ENCODE data around the gene DUSP8. TPM values are rescaled to one million over a fixed set of nuclear protein-coding genes. Genes with fewer than 3 reads are reported as not detected.
"Not testable (repeated sequence)": the region's sequence is repeated elsewhere in the genome, so short reads cannot be mapped to it uniquely, and the experiment has no call there.

DUSP8 gene
- total and polyA plus RNA-seq, 12 donors = 5.9 to 53.5 (median 18.9) TPM

DNA sequence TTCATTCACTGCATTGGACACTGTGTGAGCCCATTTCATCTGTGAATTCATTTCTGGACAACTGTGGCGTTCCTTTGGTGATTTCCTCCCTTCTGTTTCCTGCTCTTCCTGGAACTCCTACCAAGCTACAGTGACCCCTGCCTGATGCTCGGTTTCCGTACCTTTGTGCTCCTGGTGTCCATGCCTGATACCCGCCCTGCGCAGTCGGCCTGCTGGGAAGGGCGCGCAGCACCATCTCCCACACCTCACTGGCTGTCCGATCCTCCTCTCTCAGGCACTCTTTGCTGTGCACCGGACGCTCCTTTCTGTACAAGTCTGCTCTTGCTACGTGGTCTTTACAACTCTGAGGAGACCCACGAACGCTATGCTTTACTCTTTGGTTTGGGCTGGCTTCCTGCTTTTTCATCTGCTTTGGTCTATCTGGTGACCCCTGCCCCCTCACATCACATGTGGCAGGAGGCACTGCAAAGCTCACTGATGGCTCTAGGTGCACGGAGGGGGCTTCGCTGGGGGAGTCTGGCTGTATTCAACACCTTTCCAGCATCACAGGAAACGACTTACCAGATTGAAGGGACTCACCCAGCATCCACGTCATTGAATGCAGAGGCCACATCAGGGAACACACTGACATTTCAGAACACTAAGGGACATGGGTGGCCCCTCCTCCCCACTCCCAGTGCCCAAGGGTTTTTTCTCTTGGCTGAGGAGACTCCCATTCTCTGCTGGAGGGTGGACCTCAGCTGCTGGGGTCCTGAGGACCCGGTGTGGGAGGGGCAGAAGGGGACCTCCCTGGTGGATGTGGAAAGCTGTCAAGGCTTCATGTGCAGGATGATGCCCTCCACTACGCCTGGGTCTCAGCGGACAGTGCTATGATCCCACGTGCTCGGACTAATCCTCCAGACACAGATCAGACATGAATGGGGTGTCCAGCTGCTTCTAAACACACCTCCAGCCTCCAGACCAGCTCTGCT, 58.5 kb downstream of the DUSP8 start:
- ATAC-seq = peak in 2 of 8 donors; percentile 30 to 33
- TF ChIP-seq, protein P1, sequence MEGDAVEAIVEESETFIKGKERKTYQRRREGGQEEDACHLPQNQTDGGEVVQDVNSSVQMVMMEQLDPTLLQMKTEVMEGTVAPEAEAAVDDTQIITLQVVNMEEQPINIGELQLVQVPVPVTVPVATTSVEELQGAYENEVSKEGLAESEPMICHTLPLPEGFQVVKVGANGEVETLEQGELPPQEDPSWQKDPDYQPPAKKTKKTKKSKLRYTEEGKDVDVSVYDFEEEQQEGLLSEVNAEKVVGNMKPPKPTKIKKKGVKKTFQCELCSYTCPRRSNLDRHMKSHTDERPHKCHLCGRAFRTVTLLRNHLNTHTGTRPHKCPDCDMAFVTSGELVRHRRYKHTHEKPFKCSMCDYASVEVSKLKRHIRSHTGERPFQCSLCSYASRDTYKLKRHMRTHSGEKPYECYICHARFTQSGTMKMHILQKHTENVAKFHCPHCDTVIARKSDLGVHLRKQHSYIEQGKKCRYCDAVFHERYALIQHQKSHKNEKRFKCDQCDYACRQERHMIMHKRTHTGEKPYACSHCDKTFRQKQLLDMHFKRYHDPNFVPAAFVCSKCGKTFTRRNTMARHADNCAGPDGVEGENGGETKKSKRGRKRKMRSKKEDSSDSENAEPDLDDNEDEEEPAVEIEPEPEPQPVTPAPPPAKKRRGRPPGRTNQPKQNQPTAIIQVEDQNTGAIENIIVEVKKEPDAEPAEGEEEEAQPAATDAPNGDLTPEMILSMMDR (IDR thresholded peaks at IDR 0.05) = peak in 1 of 9 donors; percentile 1
- peak in 1 of 2 donors; percentile 8 for DNase-seq
- peak overlapping the region in 1 of 10 donors; percentile 60 for H3K27ac ChIP-seq
- peaks cover 26 to 85% (median 66%) of the 10 kb centered on the region in 9 donors for H3K4me1 ChIP-seq
- no peak overlapping the region for H3K4me3 ChIP-seq
- WGBS, 2 donors = 62 to 71% methylated on average over 23 of the region's 23 CpGs
- H3K36me3 ChIP-seq = peaks cover 0 to 8% (median 0%) of the 10 kb centered on the region in 9 donors
- H3K9me3 ChIP-seq = no peaks in the 10 kb centered on the region
- H3K27me3 ChIP-seq = no peaks in the 10 kb centered on the region
- intact Hi-C loops (cut with DNase I) = loop anchor here (2.0 to 10.0 kb wide), 8 partner anchors 59 to 311 kb away; partner anchors contain the start of gene TOLLIP (in 4 of the 10)

DNA sequence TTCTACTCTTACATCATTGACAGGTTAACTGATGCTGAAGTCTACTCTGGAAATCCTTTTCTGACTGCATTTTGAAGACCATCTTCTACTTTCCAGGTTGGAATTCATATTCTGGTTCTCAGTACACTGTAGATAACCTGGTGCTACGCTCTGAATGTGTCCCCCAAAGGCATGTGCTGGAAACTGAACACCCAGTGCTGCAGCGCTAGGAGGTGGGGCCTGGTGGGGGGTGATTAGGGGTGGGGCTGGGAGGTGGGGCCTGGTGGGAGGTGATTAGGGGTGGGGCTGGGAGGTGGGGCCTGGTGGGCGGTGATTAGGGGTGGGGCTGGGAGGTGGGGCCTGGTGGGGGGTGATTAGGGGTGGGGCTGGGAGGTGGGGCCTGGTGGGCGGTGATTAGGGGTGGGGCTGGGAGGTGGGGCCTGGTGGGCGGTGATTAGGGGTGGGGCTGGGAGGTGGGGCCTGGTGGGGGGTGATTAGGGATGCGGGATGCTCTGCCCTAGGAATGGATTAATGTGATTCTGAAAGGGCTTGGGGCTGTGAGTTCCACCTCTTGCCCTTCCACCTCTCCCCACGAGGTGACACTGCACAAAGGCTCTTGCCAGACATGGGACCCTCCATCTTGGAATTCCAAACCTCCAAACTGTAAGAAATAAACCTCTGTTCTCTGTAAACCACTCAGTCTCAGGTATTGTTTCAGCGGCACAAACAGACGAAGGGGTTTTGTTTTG, 59.4 kb downstream of the DUSP8 start:
- H3K27me3 ChIP-seq, H3K36me3 ChIP-seq, ATAC-seq, H3K4me3 ChIP-seq, H3K9me3 ChIP-seq: not testable (repeated sequence)
- intact Hi-C loops (cut with DNase I) = loop anchor here (5.0 to 10.0 kb wide), 7 partner anchors 58 to 310 kb away; partner anchors contain the start of gene TOLLIP (in 4 of the 10)
- peaks cover 30 to 85% (median 71%) of the 10 kb centered on the region in 9 donors for H3K4me1 ChIP-seq
- DNase-seq = peak in 1 of 2 donors; percentile 1
- H3K27ac ChIP-seq = peak overlapping the region in 1 of 10 donors; percentile 60
- WGBS, 2 donors = 59 to 68% methylated on average over 8 to 9 of the region's 9 CpGs

DNA sequence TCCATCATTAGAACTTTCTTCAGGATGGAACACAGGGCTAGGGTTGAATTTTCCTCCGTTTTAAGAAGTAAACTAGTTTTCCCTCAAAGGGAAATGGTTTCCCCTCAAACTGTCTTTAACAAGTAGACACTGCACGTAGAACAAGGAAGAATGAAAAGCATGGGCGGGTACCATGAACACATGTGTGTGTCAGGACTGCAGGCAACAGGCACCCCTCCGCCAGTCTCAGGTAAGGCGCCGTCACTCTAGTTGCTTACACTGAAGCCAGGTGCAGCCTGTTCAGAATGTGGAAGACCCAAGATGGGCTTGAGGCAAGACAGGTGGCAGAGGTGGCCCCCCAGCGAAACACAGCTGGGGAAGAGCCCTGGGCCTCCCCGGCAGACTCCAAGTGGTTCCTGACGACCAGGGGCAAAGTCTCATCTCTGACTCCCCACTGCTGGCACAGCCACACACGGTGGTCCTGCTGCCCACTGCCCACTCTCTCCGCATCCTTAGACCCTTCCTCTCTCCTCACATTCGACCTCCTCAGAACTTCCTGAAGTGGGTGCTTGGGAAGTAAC, 60.1 kb downstream of the DUSP8 start:
- ATAC-seq (no peak), DNase-seq (peak in 1 of 2 donors; percentile 2)
- H3K9me3 ChIP-seq = no peaks in the 10 kb centered on the region
- intact Hi-C loops (cut with DNase I) = loop anchor here (5.0 to 10.0 kb wide), 7 partner anchors 57 to 310 kb away; partner anchors contain the start of gene TOLLIP (in 4 of the 10)
- no peak overlapping the region for H3K27ac ChIP-seq
- peaks cover 0 to 8% (median 0%) of the 10 kb centered on the region in 9 donors for H3K36me3 ChIP-seq
- no peaks in the 10 kb centered on the region for H3K27me3 ChIP-seq
- TF ChIP-seq, protein P1 (IDR thresholded peaks at IDR 0.05) = no peak
- H3K4me1 ChIP-seq = peaks cover 37 to 85% (median 71%) of the 10 kb centered on the region in 9 donors
- 86 to 91% methylated on average over 12 of the region's 12 CpGs for WGBS, 2 donors
- no peak overlapping the region for H3K4me3 ChIP-seq

DNA sequence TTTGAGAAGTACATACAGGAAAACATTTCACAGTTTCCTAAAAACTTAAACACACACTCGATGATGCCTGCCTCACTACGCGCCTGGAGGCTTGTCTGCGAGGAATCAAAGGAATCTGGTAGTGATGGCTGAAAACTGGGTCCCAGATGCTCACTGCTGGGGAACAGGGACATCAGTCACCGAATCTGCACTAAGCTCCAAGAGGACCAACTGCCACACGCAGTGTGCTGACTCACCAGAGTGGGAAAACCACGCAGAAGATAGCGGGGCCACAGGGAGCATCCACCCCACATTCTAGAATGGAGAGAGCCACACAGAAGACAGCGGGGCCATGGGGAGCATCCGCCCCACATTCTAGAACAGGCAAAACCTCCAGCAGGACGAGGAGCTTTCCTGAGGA, 61.1 kb downstream of the DUSP8 start:
- no peak overlapping the region for H3K27ac ChIP-seq
- 85 to 87% methylated on average over 11 of the region's 11 CpGs for WGBS, 2 donors

DNA sequence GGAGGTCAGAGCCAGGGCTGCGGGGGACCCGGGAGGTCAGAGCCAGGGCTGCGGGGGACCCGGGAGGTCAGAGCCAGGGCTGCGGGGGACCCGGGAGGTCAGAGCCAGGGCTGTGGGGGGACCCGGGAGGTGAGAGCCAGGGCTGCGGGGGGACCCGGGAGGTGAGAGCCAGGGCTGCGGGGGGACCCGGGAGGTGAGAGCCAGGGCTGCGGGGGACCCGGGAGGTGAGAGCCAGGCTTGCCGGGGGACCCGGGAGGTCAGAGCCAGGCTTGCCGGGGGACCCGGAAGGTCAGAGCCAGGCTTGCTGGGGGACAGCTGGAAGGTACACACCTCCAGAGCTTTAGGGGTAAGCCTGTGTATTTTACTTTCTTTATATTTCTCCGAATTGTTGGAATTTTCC, 61.7 kb downstream of the DUSP8 start:
- not testable (repeated sequence) for DNase-seq
- WGBS, 2 donors = 65 to 86% methylated on average over 9 to 14 of the region's 18 CpGs
- H3K4me1 ChIP-seq = peaks cover 38 to 85% (median 68%) of the 10 kb centered on the region in 9 donors

More for the DNA sequence above, 61.1 kb downstream of the DUSP8 start:
- intact Hi-C loops (cut with DNase I) = loop anchor here (5.0 to 10.0 kb wide), 7 partner anchors 56 to 309 kb away; partner anchors contain the start of gene TOLLIP (in 4 of the 10)
- TF ChIP-seq, protein P1 (IDR thresholded peaks at IDR 0.05) = no peak
- H3K36me3 ChIP-seq = peaks cover 0 to 8% (median 0%) of the 10 kb centered on the region in 9 donors
- peaks cover 43 to 85% (median 71%) of the 10 kb centered on the region in 9 donors for H3K4me1 ChIP-seq
- peak in 1 of 2 donors; percentile 2 for DNase-seq
- H3K27me3 ChIP-seq = no peaks in the 10 kb centered on the region
- no peaks in the 10 kb centered on the region for H3K9me3 ChIP-seq
- no peak overlapping the region for H3K4me3 ChIP-seq
- no peak for ATAC-seq

More for the DNA sequence above, 61.7 kb downstream of the DUSP8 start:
- intact Hi-C loops (cut with DNase I) = loop anchor here (5.0 to 10.0 kb wide), 7 partner anchors 56 to 308 kb away; partner anchors contain the start of gene TOLLIP (in 4 of the 10)
- not testable (repeated sequence) for ATAC-seq, H3K9me3 ChIP-seq, H3K36me3 ChIP-seq, H3K27ac ChIP-seq, H3K27me3 ChIP-seq, H3K4me3 ChIP-seq

Data from heart right ventricle (tissue), 16 donors.